ENCODE measurements around the gene VSX2.

GRCh38 chr14:74204491-74204890, 34.8 kb upstream of the VSX2 start:
- TF ChIP-seq ZNF331 (CRISPR knock-in tag; IDR thresholded peaks at IDR 0.05; ENCODE audit: low read depth) (no peak), CTCF (conservative IDR thresholded peaks at IDR 0.05; ENCODE audit: low read depth in 2 of 2) (no peak), REST (IDR thresholded peaks at IDR 0.05; ENCODE audit: unreplicated experiment) (no peak), EZH2phosphoT487 (IDR thresholded peaks at IDR 0.05; ENCODE audit: unreplicated experiment) (no peak), POLR2AphosphoS5 (IDR thresholded peaks at IDR 0.05; ENCODE audit: low read depth) (no peak), JUNB (IDR thresholded peaks at IDR 0.05; ENCODE audit: unreplicated experiment) (no peak), NANOG (IDR thresholded peaks at IDR 0.05; ENCODE audit: borderline replicate concordance) (no peak), EZH2 (IDR thresholded peaks at IDR 0.05; ENCODE audit: low read depth, unreplicated experiment) (no peak), ETS1 (IDR thresholded peaks at IDR 0.05) (no peak), CREB1 (CRISPR knock-in tag; IDR thresholded peaks at IDR 0.05; ENCODE audit: low read depth) (no peak), ZNF114 (CRISPR knock-in tag; IDR thresholded peaks at IDR 0.05) (no peak), ZNF462 (CRISPR knock-in tag; IDR thresholded peaks at IDR 0.05) (no peak), STAT1 (IDR thresholded peaks at IDR 0.05; ENCODE audit: unreplicated experiment) (no peak)
